ENCODE measurements around the gene SLC12A7. TPM values are rescaled to one million over a fixed set of nuclear protein-coding genes. Genes with fewer than 3 reads are reported as not detected.

Gene SLC12A7
- total RNA-seq, 1 experiment from 2014 or later, result 30.8 TPM

GRCh38 chr5:1152156-1152555 is 40.3 kb upstream of the SLC12A7 start:
- no peak overlapping the region for H3K27ac ChIP-seq (ENCODE audit: insufficient read length, low read depth, low read length)
- H2AK5ac ChIP-seq (ENCODE audit: insufficient read length, low read length), result no peak overlapping the region
- H3K4ac ChIP-seq (ENCODE audit: low read depth, low read length), result no peak overlapping the region
- H2BK120ac ChIP-seq (ENCODE audit: low read depth, low read length, poor library complexity, severe bottlenecking), result no peak overlapping the region
- peaks cover 40% of the 10 kb centered on the region for H3K27me3 Mint-ChIP-seq (ENCODE audit: low read depth)
- H3K27me3 ChIP-seq (ENCODE audit: insufficient read depth, low read length), result peaks cover 14% of the 10 kb centered on the region; the same call in 1 of the 2 replicates
- no peak overlapping the region for H2BK15ac ChIP-seq (ENCODE audit: low read depth, low read length)
- no peak overlapping the region for H3K27ac Mint-ChIP-seq
- no peaks in the 10 kb centered on the region for H3K23me2 ChIP-seq (ENCODE audit: insufficient read length, low read depth, low read length, poor library complexity, severe bottlenecking)
- no CpG with 5 or more reads among the region's 10 CpGs for WGBS (ENCODE audit: extremely low coverage, insufficient read length, low lambda C conversion rate)
- H2BK12ac ChIP-seq (ENCODE audit: insufficient read length, low read depth, low read length), result no peak overlapping the region
- H3K18ac ChIP-seq (ENCODE audit: insufficient read length, low read depth, low read length), result no peak overlapping the region
- H4K8ac ChIP-seq (replicated peaks; ENCODE audit: insufficient read length, low read depth, low read length), result no peak overlapping the region
- TF ChIP-seq CTCF (conservative IDR thresholded peaks at IDR 0.05), result no peak
- no peaks in the 10 kb centered on the region; the same call in 1 of the 2 replicates for H3K4me1 ChIP-seq (ENCODE audit: insufficient read depth, low read length)
- no peak overlapping the region for H3K56ac ChIP-seq (ENCODE audit: insufficient read length, low read depth, low read length)
- no peak overlapping the region for H3K4me3 Mint-ChIP-seq
- H2AFZ ChIP-seq (ENCODE audit: low read length), result no peak overlapping the region
- no peaks in the 10 kb centered on the region for H4K20me1 ChIP-seq (ENCODE audit: control insufficient read depth, insufficient read depth, insufficient read length)
- no peaks in the 10 kb centered on the region for H3K79me1 ChIP-seq (ENCODE audit: insufficient read depth, low read depth, low read length, poor library complexity, severe bottlenecking)
- H3K9me3 Mint-ChIP-seq, result peaks cover 2 to 6% of the 10 kb centered on the region in 2 experiments; a peak in 3 of 5 replicates
- H3K4me1 Mint-ChIP-seq, result peaks cover 5 to 15% of the 10 kb centered on the region in 2 experiments
- no peaks in the 10 kb centered on the region for H3K9me3 ChIP-seq (ENCODE audit: control insufficient read depth, low read depth, low read length)
- H3K36me3 Mint-ChIP-seq (ENCODE audit: insufficient read depth in 1 of 3, low read depth in 3 of 3), result peaks cover 0 to 2% (median 0%) of the 10 kb centered on the region in 3 experiments; a peak in 2 of 7 replicates
- no peak overlapping the region for H4K91ac ChIP-seq (ENCODE audit: insufficient read length, low read depth, low read length)
- no peak overlapping the region for H3K23ac ChIP-seq (ENCODE audit: insufficient read length, low read depth, low read length)
- H4K5ac ChIP-seq (ENCODE audit: insufficient read length, low read depth, low read length), result no peak overlapping the region
- H3K4me2 ChIP-seq (ENCODE audit: insufficient read depth, insufficient read length, low read length), result no peak overlapping the region
- H2BK20ac ChIP-seq (ENCODE audit: low read depth, low read length, poor library complexity, severe bottlenecking), result no peak overlapping the region
- H2BK5ac ChIP-seq (ENCODE audit: insufficient read length, low read length), result no peak overlapping the region
- H3K79me2 ChIP-seq (ENCODE audit: insufficient read depth, low read length), result no peaks in the 10 kb centered on the region
- H3K14ac ChIP-seq (ENCODE audit: insufficient read depth, low read length), result no peak overlapping the region
- no peak for DNase-seq
- no peak overlapping the region for H3K9ac ChIP-seq (ENCODE audit: extremely low read depth, insufficient read length, low read length)
- no peak overlapping the region for H3T11ph ChIP-seq (ENCODE audit: low read length)

Measured in H9 (cell line).